ENCODE results near the gene ASTN2.

ASTN2 gene

DNA sequence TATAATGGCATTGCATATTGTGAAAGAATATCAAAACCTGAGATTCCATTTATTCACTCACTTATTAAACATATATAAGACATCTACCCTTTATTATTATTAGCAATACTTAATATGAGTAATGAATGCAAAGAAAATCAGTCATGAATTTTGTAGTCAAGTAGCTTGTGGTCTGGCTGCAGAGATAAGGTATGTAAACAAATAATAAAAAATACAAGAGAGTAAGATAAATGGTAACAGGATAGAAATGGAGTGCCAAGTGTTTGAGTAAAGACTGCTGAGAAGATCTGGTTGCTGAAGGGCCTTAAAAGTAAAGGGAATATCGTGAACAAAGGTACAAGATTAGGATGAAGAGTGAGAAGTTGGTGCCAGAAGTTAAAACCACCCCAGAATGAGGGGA lies 709.3 kb downstream of the ASTN2 start:
- peaks cover 3% of the 10 kb centered on the region for H3K79me2 ChIP-seq (ENCODE audit: control insufficient read depth, insufficient read depth, low read length, unreplicated experiment)
- no peak overlapping the region for H2AFZ ChIP-seq (ENCODE audit: low read length, unreplicated experiment)
- no peak overlapping the region for H3K27ac ChIP-seq (ENCODE audit: low read depth, low read length)
- peaks cover 5% of the 10 kb centered on the region for H3K4me1 ChIP-seq (ENCODE audit: control insufficient read depth, insufficient read depth, low read length, unreplicated experiment)
- no peak overlapping the region for H3K4me3 ChIP-seq (ENCODE audit: low read depth, low read length)
- H3K36me3 ChIP-seq (ENCODE audit: insufficient read depth, low read length): peaks cover 12% of the 10 kb centered on the region
- H3K27me3 ChIP-seq (ENCODE audit: insufficient read depth, low read length): no peaks in the 10 kb centered on the region

DNA sequence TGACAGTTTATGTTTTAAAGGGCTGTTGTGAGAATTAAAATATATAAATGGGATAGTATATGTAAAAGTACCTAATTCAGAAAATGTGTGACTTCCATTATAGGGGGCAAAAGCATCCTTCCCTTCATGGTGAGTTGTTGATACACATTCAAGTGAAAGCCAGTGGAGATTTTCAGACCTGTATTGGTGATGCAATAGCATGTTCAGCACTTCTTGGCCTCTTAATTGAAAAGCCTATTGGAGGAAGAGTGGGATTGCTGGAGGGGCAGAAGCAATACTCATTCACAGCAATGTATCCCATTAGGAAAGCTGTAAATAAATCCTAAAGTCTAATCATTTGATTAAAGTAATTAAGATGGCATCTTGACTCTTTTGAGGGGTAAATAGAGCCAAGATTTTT lies 710.4 kb downstream of the ASTN2 start:
- H3K4me1 ChIP-seq (ENCODE audit: control insufficient read depth, insufficient read depth, low read length, unreplicated experiment): peaks cover 5% of the 10 kb centered on the region
- peaks cover 22% of the 10 kb centered on the region for H3K36me3 ChIP-seq (ENCODE audit: insufficient read depth, low read length)
- H3K27me3 ChIP-seq (ENCODE audit: insufficient read depth, low read length): no peaks in the 10 kb centered on the region
- H2AFZ ChIP-seq (ENCODE audit: low read length, unreplicated experiment): no peak overlapping the region
- H3K79me2 ChIP-seq (ENCODE audit: control insufficient read depth, insufficient read depth, low read length, unreplicated experiment): peaks cover 13% of the 10 kb centered on the region
- H3K4me3 ChIP-seq (ENCODE audit: low read depth, low read length): no peak overlapping the region
- H3K27ac ChIP-seq (ENCODE audit: low read depth, low read length): no peak overlapping the region

- Histone ChIP-seq H3K36me3 (ENCODE audit: insufficient read depth, low read length) (peaks cover 31% of the 10 kb centered on the region), H3K27me3 (ENCODE audit: insufficient read depth, low read length) (no peaks in the 10 kb centered on the region), H3K4me1 (ENCODE audit: control insufficient read depth, insufficient read depth, low read length, unreplicated experiment) (peaks cover 5% of the 10 kb centered on the region), H3K79me2 (ENCODE audit: control insufficient read depth, insufficient read depth, low read length, unreplicated experiment) (peaks cover 22% of the 10 kb centered on the region), H3K27ac (ENCODE audit: low read depth, low read length) (no peak overlapping the region), H3K4me3 (ENCODE audit: low read depth, low read length) (no peak overlapping the region), H2AFZ (ENCODE audit: low read length, unreplicated experiment) (no peak overlapping the region)
Observed at GRCh38 chr9:116703634-116704033, 711.2 kb downstream of the ASTN2 start.

DNA sequence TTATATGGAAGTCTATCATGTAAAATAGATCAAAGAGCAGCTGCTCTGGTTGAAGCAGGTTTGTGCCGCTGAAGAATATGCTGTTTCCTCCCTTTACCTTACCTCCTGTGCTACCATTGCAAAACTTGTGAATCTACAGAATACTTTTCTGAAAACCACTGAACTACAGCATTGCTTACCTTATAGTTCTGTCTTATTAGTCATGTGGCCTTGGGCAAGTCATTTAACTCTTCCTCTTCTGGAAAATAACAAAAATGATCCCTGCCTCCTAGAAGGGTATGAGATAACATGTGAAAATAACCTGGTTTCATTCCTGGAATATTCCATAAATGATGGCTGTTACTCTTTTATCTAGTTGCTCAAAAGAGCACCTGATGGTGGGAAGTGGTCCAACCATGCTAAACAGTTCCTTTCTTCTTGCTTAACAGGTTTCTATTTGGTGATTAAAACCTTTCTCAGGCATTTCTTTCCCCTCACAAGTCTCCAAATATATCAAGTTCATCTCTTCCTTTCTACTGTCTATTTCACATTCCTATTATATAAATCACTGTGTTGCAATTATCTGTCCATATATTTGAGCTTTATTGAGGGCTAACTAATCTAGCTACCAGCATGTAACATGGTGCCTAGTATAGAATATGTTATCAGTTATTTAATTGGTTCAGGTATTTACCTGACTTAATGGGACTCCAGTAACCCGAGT lies 712.8 kb downstream of the ASTN2 start:
- H3K4me1 ChIP-seq (ENCODE audit: control insufficient read depth, insufficient read depth, low read length, unreplicated experiment): peaks cover 13% of the 10 kb centered on the region
- H3K79me2 ChIP-seq (ENCODE audit: control insufficient read depth, insufficient read depth, low read length, unreplicated experiment): peaks cover 36% of the 10 kb centered on the region
- H3K27ac ChIP-seq (ENCODE audit: low read depth, low read length): no peak overlapping the region
- no peaks in the 10 kb centered on the region for H3K27me3 ChIP-seq (ENCODE audit: insufficient read depth, low read length)
- peaks cover 41% of the 10 kb centered on the region for H3K36me3 ChIP-seq (ENCODE audit: insufficient read depth, low read length)
- no peak overlapping the region for H2AFZ ChIP-seq (ENCODE audit: low read length, unreplicated experiment)
- H3K4me3 ChIP-seq (ENCODE audit: low read depth, low read length): no peak overlapping the region

DNA sequence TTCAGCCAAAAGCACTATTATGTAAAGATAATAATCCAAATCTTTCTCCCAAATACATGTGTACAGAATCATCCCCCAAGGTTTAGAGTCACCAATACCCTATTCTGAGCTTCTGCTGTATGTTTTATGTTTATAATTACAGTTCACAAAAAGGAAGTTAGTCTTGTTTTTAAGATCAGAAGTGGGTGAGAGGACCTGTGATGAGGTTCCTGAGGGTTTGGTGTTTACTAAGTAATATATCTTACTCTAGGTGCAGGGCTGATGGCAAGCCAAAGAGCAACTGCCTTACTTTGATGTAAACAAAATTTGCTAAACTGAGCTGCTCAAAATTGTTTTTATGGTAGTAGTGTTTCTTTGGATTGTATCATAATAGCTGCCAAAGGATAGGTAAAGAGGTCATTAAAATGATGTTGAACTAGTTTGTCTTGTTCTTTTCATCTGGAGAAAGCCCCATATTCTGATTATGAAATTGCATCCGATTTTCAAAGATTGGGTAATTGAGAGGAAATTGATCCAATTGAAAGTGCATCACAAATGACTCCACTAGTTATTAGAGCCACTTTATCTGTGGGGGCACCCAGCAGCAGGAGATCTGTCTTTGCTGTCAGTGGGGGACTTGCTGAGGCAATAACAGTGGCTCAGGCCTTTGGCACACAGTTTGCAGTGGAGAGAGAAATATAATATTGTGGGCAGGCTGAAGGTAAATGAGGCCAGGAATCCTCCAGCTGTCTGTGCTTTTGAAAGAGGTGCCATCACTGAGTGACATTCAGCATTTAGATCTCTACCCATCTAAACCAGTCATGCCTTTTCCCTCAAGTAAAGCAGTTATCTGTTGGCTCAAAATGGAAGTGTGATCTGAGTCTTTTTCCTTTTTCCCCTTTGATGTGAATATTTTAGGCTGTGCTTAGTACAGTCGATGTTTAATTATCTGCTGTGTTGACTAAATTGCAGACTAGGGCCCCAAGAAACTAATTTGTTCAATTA lies 713.7 kb downstream of the ASTN2 start:
- peaks cover 41% of the 10 kb centered on the region for H3K36me3 ChIP-seq (ENCODE audit: insufficient read depth, low read length)
- no peak overlapping the region for H2AFZ ChIP-seq (ENCODE audit: low read length, unreplicated experiment)
- no peak overlapping the region for H3K4me3 ChIP-seq (ENCODE audit: low read depth, low read length)
- no peak overlapping the region for H3K27ac ChIP-seq (ENCODE audit: low read depth, low read length)
- no peaks in the 10 kb centered on the region for H3K27me3 ChIP-seq (ENCODE audit: insufficient read depth, low read length)
- peaks cover 21% of the 10 kb centered on the region for H3K4me1 ChIP-seq (ENCODE audit: control insufficient read depth, insufficient read depth, low read length, unreplicated experiment)
- H3K79me2 ChIP-seq (ENCODE audit: control insufficient read depth, insufficient read depth, low read length, unreplicated experiment): peaks cover 45% of the 10 kb centered on the region

- Histone ChIP-seq H3K27me3 (ENCODE audit: insufficient read depth, low read length) (no peaks in the 10 kb centered on the region), H2AFZ (ENCODE audit: low read length, unreplicated experiment) (no peak overlapping the region), H3K27ac (ENCODE audit: low read depth, low read length) (no peak overlapping the region), H3K4me1 (ENCODE audit: control insufficient read depth, insufficient read depth, low read length, unreplicated experiment) (peaks cover 21% of the 10 kb centered on the region), H3K36me3 (ENCODE audit: insufficient read depth, low read length) (peaks cover 43% of the 10 kb centered on the region), H3K4me3 (ENCODE audit: low read depth, low read length) (no peak overlapping the region), H3K79me2 (ENCODE audit: control insufficient read depth, insufficient read depth, low read length, unreplicated experiment) (peaks cover 54% of the 10 kb centered on the region)
Observed at GRCh38 chr9:116700279-116700678, 714.6 kb downstream of the ASTN2 start.

DNA sequence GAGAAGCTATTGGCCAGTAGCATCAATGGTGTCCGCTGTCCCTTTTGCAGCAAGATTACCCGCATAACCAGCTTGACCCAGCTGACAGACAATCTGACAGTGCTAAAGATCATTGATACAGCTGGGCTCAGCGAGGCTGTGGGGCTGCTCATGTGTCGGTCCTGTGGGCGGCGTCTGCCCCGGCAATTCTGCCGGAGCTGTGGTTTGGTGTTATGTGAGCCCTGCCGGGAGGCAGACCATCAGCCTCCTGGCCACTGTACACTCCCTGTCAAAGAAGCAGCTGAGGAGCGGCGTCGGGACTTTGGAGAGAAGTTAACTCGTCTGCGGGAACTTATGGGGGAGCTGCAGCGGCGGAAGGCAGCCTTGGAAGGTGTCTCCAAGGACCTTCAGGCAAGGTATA lies 717.0 kb downstream of the ASTN2 start:
- H3K27me3 ChIP-seq (ENCODE audit: insufficient read depth, low read length): no peaks in the 10 kb centered on the region
- H2AFZ ChIP-seq (ENCODE audit: low read length, unreplicated experiment): no peak overlapping the region
- peaks cover 73% of the 10 kb centered on the region for H3K79me2 ChIP-seq (ENCODE audit: control insufficient read depth, insufficient read depth, low read length, unreplicated experiment)
- no peak overlapping the region for H3K4me3 ChIP-seq (ENCODE audit: low read depth, low read length)
- peaks cover 34% of the 10 kb centered on the region for H3K4me1 ChIP-seq (ENCODE audit: control insufficient read depth, insufficient read depth, low read length, unreplicated experiment)
- H3K27ac ChIP-seq (ENCODE audit: low read depth, low read length): no peak overlapping the region
- peaks cover 49% of the 10 kb centered on the region for H3K36me3 ChIP-seq (ENCODE audit: insufficient read depth, low read length)

DNA sequence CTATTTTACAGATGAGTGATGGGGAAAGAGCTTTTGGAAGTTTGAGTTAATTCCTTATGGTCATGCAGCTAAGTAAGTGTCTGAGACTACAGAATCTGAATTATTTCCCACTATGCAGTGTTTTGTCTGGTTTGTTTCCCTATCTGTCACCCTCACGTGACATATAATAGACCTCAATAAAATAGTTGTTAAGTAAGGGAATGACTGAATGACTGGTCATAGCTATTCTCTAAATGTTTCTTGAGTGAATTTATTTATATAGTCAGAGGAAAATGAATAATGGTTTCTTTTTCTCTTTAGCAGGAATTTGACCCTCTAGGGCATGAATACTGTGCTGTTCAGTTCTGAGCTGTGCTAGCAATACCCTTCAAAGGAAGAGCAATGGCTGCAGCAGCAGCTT lies 717.5 kb downstream of the ASTN2 start:
- peaks cover 39% of the 10 kb centered on the region for H3K4me1 ChIP-seq (ENCODE audit: control insufficient read depth, insufficient read depth, low read length, unreplicated experiment)

DNA sequence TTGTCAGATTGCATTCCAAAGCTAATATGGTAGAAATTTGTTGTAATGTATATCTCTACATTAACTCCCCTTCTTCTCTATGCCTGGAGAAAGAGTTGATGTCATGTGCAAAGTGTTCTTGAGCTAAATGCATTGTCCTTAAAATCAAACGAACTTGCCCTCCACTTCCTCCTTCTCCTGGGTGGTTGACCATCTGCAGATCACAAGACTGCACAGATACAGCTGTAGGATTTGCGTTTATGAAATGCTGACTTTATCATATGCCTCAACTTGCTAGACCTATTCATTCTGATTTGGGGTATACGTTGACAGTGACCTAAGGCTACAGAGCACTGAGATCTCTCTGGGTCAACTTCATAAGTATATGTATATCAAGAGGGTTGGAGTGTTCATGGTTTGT lies 719.4 kb downstream of the ASTN2 start:
- Histone ChIP-seq H3K4me1 (ENCODE audit: control insufficient read depth, insufficient read depth, low read length, unreplicated experiment) (peaks cover 46% of the 10 kb centered on the region), H3K36me3 (ENCODE audit: insufficient read depth, low read length) (peaks cover 42% of the 10 kb centered on the region), H3K27me3 (ENCODE audit: insufficient read depth, low read length) (no peaks in the 10 kb centered on the region), H3K27ac (ENCODE audit: low read depth, low read length) (no peak overlapping the region), H3K4me3 (ENCODE audit: low read depth, low read length) (no peak overlapping the region), H2AFZ (ENCODE audit: low read length, unreplicated experiment) (no peak overlapping the region), H3K79me2 (ENCODE audit: control insufficient read depth, insufficient read depth, low read length, unreplicated experiment) (peaks cover 94% of the 10 kb centered on the region)

More for the DNA sequence above, 717.5 kb downstream of the ASTN2 start:
- peaks cover 79% of the 10 kb centered on the region for H3K79me2 ChIP-seq (ENCODE audit: control insufficient read depth, insufficient read depth, low read length, unreplicated experiment)
- peak overlapping the region; percentile 31 for H3K27ac ChIP-seq (ENCODE audit: low read depth, low read length)
- H3K36me3 ChIP-seq (ENCODE audit: insufficient read depth, low read length): peaks cover 44% of the 10 kb centered on the region
- no peaks in the 10 kb centered on the region for H3K27me3 ChIP-seq (ENCODE audit: insufficient read depth, low read length)
- no peak overlapping the region for H3K4me3 ChIP-seq (ENCODE audit: low read depth, low read length)
- no peak overlapping the region for H2AFZ ChIP-seq (ENCODE audit: low read length, unreplicated experiment)

DNA sequence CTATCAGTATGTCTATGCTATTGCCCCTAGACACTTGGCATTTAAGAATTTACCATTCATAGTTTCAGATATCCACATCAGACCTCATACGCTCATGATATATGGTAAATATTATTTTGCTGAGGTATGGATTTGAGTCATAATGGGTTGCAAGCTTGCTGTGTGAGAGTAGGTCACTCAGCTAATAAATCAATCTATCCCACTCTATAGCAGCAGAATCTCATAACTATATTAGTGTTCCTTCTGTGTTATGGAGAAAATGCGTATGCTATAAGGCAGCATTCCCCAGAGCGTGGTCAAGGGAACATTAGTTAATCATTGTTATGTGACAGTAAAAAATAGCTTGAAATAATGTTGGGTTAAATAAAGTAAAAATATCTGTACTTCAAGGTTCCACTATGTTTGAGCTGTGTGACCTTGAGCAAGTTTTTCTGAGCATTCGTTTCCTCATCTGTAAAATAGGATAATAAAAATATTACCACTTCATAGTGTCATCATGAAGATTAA lies 720.0 kb downstream of the ASTN2 start:
- Histone ChIP-seq H3K4me3 (ENCODE audit: low read depth, low read length) (no peak overlapping the region), H3K79me2 (ENCODE audit: control insufficient read depth, insufficient read depth, low read length, unreplicated experiment) (peaks cover 94% of the 10 kb centered on the region), H3K27ac (ENCODE audit: low read depth, low read length) (no peak overlapping the region), H3K4me1 (ENCODE audit: control insufficient read depth, insufficient read depth, low read length, unreplicated experiment) (peaks cover 52% of the 10 kb centered on the region), H2AFZ (ENCODE audit: low read length, unreplicated experiment) (no peak overlapping the region), H3K27me3 (ENCODE audit: insufficient read depth, low read length) (no peaks in the 10 kb centered on the region), H3K36me3 (ENCODE audit: insufficient read depth, low read length) (peaks cover 36% of the 10 kb centered on the region)
